Measurements from ENCODE around the gene TOLLIP.
"Not testable (repeated sequence)": the region's sequence is repeated elsewhere in the genome, so short reads cannot be mapped to it uniquely, and the experiment has no call there.

TOLLIP gene

GRCh38 chr11:1260023-1260501, 49.4 kb downstream of the TOLLIP start:
- no peak for DNase-seq

GRCh38 chr11:1259561-1259960, 49.9 kb downstream of the TOLLIP start:
- no peak for DNase-seq

- no peak for DNase-seq
These were observed 50.4 kb downstream of the TOLLIP start for GRCh38 chr11:1259076-1259461.

- DNase-seq, result no peak
These were observed 50.9 kb downstream of the TOLLIP start for GRCh38 chr11:1258401-1259075.

DNA sequence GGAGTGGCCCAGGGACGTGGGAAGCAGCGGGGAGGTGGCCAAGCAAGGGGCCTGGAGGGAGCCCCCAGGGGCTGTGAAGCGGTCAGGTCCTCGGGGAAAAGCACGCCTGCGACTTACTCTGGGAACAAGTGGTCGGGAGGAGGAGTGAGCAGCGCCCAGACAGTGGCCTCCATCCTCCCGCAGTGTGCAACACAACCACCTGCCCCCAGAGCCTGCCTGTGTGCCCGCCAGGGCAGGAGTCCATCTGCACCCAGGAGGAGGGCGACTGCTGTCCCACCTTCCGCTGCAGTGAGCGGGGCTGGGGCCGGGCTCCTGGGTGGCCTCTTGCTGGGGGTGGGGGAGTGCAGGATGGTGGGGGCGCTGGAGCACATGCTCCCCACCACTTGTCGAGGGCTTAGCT, 51.5 kb downstream of the TOLLIP start:
- DNase-seq, result no peak

- DNase-seq, result no peak
These were observed 52.1 kb downstream of the TOLLIP start for GRCh38 chr11:1257366-1257765.

DNA sequence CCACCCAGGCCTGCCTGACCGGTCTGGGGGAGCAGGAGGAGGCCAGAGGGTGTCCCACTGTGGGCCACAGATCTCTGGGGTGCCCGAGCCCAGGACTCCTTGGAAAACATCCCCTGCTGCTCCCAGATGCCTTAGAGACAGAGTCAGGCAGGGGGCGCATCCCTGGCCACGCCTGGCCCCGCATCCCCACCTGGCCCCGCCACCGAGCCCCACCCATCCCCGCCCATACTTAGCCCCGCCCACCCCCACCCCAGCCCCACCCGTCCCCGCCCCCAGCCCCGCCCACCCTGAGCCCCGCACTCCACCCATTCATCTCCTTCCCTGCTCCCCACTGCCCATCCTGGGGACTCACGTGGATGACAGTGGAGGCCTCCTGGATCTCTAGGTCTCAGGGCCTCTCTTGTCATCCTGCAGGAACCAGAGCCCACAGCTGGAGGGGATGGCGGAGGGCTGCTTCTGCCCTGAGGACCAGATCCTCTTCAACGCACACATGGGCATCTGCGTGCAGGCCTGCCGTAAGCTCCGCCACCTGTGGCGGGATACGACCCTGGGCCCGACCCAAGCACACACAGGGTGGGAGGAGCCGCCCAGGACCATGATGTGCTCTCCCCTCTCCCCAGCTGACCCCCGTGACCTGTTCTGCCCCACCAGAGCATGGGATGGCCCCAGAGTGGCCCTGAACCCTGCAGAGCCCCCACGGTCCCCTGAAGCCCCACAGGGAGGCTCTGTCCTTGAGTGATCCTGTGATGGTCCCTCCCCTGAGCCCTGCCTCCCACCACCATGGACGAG, 53.0 kb downstream of the TOLLIP start:
- no peak for DNase-seq

DNA sequence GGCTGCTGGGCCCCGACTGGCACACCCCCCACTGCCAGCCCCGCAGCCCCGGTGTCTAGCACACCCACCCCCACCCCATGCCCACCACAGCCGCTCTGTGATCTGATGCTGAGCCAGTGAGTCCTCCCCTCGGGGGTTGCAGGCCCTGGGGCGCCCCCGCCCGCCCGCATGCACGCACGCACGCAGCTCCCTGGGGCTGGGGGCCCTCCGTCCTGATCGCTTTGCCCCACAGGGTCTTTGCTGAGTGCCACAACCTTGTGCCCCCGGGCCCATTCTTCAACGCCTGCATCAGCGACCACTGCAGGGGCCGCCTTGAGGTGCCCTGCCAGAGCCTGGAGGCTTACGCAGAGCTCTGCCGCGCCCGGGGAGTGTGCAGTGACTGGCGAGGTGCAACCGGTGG, 54.3 kb downstream of the TOLLIP start:
- DNase-seq, result no peak

DNA sequence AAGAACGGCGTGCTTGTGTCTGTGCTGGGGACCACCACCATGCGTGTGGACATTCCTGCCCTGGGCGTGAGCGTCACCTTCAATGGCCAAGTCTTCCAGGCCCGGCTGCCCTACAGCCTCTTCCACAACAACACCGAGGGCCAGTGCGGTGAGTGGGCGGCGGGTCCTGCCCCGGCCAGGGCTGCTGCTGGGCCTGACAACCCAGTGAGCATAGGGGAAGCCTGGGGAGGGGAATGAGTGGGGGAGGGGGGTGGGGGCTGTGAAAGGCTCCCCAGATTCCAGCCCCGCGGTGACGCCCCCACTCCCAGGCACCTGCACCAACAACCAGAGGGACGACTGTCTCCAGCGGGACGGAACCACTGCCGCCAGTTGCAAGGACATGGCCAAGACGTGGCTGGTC, 54.7 kb downstream of the TOLLIP start:
- no peak for DNase-seq

DNA sequence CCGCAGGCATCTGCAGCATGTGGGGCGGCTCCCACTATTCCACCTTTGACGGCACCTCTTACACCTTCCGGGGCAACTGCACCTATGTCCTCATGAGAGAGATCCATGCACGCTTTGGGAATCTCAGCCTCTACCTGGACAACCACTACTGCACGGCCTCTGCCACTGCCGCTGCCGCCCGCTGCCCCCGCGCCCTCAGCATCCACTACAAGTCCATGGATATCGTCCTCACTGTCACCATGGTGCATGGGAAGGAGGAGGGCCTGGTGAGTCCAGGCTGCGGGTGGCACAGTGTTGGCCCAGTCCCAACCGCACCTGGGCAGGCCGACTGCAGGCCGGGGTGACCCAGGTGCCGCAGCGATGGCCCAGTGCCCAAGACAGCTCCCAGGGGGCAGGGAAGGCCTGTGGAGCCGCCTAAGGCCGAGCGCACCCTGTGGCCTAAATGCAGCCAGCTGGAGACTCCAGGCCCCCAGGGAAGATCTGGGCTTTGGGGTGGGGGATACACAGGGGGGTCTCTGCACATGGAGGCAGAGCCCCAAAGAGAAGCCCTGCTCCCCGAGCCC, 55.3 kb downstream of the TOLLIP start:
- DNase-seq, result no peak

DNA sequence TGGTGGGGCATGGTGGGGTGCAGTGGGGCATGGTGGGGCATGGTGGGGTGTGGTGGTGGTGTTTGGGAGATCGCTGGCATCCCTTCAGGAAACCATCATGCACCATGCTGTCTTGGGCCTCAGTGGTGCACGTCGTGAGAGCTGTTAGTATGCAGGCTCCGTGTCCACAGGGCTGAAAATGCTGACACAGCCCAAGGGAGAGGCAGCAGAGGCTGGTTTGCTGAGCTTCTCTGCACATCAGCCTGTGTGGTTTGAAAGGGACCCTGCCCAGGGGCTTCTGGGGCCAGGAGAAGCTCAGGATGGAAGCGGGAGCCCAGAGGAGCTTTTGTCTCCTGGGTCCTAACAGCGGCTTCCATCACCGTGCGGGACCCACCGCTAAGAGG, 56.3 kb downstream of the TOLLIP start:
- no peak for DNase-seq

GRCh38 chr11:1252371-1253102, 56.9 kb downstream of the TOLLIP start:
- DNase-seq, result no peak

DNA sequence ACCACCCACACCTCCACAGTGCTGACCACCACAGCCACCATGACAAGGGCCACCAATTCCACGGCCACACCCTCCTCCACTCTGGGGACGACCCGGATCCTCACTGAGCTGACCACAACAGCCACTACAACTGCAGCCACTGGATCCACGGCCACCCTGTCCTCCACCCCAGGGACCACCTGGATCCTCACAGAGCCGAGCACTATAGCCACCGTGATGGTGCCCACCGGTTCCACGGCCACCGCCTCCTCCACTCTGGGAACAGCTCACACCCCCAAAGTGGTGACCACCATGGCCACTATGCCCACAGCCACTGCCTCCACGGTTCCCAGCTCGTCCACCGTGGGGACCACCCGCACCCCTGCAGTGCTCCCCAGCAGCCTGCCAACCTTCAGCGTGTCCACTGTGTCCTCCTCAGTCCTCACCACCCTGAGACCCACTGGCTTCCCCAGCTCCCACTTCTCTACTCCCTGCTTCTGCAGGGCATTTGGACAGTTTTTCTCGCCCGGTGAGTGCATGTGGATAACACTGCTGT, 58.1 kb downstream of the TOLLIP start:
- DNase-seq, result no peak

DNA sequence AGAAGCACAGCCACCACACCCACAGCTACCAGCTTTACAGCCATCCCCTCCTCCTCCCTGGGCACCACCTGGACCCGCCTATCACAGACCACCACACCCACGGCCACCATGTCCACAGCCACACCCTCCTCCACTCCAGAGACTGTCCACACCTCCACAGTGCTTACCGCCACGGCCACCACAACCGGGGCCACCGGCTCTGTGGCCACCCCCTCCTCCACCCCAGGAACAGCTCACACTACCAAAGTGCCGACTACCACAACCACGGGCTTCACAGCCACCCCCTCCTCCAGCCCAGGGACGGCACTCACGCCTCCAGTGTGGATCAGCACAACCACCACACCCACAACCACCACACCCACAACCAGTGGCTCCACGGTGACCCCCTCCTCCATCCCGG, 59.0 kb downstream of the TOLLIP start:
- not testable (repeated sequence) for DNase-seq

DNA sequence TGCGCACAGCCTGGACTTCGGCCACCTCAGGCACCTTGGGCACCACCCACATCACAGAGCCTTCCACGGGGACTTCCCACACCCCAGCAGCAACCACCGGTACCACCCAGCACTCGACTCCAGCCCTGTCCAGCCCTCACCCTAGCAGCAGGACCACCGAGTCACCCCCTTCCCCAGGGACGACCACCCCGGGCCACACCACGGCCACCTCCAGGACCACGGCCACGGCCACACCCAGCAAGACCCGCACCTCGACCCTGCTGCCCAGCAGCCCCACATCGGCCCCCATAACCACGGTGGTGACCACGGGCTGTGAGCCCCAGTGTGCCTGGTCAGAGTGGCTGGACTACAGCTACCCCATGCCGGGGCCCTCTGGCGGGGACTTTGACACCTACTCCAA, 60.5 kb downstream of the TOLLIP start:
- DNase-seq, result not testable (repeated sequence)

GRCh38 chr11:1247026-1247425, 62.4 kb downstream of the TOLLIP start:
- not testable (repeated sequence) for DNase-seq

DNA sequence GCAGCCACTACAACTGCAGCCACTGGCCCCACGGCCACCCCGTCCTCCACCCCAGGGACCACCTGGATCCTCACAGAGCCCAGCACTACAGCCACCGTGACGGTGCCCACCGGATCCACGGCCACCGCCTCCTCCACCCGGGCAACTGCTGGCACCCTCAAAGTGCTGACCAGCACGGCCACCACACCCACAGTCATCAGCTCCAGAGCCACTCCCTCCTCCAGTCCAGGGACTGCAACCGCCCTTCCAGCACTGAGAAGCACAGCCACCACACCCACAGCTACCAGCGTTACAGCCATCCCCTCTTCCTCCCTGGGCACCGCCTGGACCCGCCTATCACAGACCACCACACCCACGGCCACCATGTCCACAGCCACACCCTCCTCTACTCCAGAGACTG, 63.1 kb downstream of the TOLLIP start:
- DNase-seq, result not testable (repeated sequence)

DNA sequence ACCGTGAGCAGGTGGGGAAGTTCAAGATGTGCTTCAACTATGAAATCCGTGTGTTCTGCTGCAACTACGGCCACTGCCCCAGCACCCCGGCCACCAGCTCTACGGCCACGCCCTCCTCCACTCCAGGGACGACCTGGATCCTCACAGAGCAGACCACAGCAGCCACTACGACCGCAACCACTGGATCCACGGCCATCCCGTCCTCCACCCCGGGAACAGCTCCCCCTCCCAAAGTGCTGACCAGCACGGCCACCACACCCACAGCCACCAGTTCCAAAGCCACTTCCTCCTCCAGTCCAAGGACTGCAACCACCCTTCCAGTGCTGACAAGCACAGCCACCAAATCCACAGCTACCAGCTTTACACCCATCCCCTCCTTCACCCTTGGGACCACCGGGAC, 63.7 kb downstream of the TOLLIP start:
- not testable (repeated sequence) for DNase-seq

DNA sequence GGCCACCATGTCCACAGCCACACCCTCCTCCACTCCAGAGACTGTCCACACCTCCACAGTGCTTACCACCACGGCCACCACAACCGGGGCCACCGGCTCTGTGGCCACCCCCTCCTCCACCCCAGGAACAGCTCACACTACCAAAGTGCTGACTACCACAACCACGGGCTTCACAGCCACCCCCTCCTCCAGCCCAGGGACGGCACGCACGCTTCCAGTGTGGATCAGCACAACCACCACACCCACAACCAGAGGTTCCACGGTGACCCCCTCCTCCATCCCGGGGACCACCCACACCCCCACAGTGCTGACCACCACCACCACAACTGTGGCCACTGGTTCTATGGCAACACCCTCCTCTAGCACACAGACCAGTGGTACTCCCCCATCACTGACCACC, 64.9 kb downstream of the TOLLIP start:
- not testable (repeated sequence) for DNase-seq

DNA sequence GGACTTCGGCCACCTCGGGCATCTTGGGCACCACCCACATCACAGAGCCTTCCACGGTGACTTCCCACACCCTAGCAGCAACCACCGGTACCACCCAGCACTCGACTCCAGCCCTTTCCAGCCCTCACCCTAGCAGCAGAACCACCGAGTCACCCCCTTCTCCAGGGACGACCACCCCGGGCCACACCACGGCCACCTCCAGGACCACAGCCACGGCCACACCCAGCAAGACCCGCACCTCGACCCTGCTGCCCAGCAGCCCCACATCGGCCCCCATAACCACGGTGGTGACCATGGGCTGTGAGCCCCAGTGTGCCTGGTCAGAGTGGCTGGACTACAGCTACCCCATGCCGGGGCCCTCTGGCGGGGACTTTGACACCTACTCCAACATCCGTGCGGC, 65.9 kb downstream of the TOLLIP start:
- DNase-seq, result not testable (repeated sequence)

- DNase-seq, result not testable (repeated sequence)
These were observed 66.7 kb downstream of the TOLLIP start for GRCh38 chr11:1242751-1243150.

DNA sequence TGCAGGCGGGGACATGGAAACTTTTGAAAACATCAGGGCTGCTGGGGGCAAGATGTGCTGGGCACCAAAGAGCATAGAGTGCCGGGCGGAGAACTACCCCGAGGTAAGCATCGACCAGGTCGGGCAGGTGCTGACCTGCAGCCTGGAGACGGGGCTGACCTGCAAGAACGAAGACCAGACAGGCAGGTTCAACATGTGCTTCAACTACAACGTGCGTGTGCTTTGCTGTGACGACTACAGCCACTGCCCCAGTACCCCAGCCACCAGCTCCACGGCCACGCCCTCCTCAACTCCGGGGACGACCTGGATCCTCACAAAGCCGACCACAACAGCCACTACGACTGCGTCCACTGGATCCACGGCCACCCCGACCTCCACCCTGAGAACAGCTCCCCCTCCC, 67.1 kb downstream of the TOLLIP start:
- no peak for DNase-seq

GRCh38 chr11:1241706-1242105, 67.7 kb downstream of the TOLLIP start:
- no peak for DNase-seq
